GM21360 (cell line): ENCODE results near the gene ERC2.

Experiments
- ATAC-seq: cut with Tn5 transposase; IDR thresholded peaks from one replicate; pipeline ENCODE4 v1.9.1; 2021; ENCODE audit warnings: mild to moderate bottlenecking, moderate library complexity; ENCODE audit not compliant: unreplicated experiment

The ERC2 gene

DNA sequence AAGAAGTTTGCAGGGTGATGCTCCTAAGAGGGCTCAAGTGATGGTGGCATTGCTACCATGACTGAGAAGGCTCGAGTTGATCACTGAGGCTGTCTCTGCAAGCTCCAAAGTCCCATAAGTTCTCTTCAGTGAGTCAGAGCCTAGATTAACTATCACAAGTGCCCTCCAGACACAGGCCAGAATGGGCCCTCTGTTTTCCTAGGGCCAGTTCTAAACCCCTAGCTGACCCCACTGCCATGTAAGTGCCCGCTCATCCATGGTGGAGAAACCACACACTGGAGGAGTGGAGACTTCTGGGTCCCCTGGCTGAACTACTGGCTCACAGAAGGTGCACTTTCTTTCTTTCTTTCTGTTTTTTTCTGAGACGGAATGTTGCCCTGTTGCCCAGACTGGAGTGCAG lies 893.6 kb downstream of the ERC2 start:
- no peak for ATAC-seq

DNA sequence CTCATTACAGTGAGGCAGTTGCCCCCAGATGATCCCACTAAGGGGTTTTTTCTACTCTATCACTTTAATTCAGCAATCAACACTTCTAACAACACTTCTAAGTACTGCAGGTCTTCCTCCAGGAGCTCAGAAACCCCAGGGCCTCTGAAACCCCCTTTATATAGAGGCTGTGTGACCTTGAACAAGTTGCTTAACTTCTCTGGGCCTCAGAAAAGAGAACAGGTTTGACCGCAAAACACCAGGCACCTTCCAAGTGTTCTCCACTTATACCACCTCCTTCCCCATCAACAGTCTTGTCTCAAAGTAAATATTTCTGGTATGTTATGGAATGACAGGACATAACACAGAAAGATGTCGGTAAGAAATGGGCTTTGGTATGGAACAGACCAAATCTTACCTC lies 895.5 kb downstream of the ERC2 start:
- ATAC-seq: no peak

DNA sequence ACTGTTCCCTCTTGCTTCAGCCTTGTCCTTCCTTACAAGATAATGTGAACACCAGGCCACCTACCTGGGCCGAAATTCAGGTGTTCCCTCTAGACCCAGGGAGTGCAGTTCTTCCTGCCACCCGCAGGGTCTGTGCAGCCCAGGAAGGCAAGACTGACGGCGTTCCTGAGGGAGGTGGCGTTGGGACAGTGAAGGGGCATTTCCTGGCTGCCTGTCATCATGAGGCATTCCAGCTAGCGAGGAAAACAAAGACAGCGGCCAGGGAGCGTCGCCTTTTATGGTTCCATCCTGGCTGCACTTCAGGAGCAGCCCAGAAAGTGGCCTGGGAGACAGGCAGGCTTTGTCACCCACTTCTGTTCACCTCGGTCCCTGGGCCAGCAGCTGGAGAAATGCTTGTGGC lies 896.4 kb downstream of the ERC2 start:
- ATAC-seq: no peak

DNA sequence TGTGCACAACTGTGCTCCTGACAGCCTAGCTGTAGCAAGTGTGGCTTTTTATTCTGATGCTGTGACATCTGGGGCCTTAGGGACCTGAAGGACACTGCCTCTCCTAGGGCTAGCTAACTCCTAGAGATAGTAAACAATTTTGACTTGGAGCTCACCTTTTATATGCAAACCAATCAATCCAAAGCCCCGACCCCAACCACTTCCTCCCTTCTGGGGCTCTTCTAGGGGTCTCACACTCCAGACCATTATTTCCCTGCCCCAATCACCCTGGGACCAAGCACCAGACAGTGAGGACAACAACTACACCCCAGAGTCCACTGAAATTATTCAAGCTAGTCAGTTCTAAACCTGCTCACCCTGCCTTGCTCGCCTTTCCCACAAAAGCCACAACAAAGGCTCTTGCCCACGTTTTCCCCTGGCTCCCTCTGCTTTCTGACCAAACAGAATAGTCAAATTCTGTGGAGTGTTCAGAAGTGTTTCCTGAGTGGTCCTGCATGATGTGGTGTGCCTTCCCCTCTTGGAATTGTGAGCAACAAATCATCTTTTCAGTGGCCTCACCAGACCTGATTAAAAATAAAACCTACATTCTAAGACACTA lies 897.0 kb downstream of the ERC2 start:
- ATAC-seq: no peak

DNA sequence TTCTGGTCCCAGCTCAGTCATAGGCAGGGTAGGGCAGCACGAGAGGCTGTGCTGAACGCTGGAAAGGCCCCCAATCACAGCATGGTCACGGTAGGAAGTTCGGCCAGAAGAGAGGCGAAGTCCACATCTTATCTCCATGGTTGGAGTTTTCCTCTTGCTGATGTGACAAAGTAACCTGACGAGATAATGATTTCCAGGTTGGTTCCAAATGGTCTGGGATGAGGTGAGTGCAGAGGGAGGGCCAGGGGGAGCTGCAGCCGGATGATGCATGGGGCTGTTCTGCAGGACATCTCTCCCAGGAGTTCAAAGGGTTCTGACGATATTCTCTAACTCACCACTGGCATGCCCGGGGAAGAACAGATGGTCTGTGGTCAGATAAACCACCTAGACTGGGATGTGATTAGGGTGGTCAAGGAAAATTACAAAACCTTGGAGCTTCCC lies 898.0 kb downstream of the ERC2 start:
- ATAC-seq: no peak

DNA sequence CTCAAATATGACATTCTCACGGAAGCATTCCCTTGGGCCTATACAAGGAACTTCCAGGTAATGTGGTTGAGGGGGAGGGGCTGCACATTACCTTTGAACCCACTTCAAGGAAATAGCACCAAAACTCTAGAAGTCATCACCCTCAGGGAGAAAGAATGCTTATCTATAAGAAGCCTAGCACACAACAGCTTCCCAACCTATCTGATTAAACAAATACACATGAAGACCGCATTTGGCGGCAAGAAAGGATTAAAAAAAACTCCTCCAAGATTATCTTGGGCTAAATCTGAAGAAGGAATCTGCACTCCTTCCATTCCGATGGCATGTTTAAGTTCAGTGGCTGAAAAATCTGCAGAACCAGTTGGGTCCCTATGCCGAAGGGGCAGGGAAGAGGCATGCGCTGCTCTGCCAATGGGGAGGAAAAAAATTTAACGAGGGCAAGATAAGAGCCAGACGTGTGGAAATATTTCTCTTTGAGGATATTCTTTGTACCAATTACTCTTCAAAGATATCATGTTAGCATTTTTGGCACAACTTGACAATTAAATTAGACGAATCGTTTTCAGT lies 899.2 kb downstream of the ERC2 start:
- no peak for ATAC-seq

DNA sequence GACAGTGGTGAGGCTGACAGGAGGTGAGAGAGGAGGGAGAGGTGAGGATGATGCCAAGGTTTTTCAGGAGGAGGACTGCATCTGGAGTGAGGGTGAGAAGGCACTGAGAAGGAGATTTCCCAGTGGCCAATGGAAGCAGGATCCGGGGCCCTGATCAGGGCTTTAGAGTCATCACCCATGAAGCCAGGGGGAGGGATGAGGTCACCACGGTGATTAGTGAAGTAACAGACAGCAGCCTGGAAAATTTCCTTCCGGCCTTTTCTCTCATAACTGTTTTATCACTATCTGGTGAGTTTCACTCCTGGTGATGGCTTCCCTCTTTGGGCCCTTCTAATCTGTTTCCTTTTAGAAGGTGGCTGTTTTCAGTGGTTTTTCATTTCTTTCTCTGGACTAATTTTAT lies 900.7 kb downstream of the ERC2 start:
- no peak for ATAC-seq

DNA sequence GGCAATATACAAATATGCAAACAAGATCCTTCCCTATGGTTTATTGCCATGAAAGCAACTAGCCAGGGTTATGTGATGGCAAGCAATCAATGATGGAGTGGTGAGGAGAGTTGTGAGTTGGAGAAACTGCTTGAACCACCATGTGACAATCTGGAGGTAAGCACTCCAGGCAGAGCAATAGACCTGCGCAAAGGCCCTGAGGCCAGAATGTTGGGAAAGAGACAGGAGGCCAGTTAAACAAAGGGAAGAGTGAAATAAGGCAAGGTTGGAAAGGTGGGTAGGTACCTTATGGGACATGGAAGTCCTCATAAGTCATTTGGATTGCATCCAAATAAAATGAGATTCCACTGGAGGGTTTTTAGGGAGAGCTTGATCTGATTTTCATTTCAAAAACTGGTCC lies 901.1 kb downstream of the ERC2 start:
- no peak for ATAC-seq

DNA sequence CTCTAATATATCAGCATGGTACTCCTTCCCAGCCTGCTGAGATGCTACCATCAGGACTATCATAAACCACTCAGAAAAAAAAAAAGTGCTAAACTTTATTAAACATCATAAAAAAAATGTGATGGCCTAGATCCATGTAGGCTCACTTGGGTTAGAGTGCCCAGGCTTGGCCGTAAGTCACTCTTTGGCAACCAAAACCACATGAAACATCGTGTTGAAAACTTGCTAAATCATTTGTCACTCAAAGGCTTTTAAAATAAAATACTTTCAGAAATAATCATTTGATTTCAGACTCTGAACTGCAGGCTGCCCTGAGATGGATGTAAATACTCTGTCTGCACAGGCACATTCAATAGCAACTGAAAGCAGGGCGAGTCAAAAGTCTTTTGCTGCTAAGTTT lies 902.7 kb downstream of the ERC2 start:
- ATAC-seq: no peak

DNA sequence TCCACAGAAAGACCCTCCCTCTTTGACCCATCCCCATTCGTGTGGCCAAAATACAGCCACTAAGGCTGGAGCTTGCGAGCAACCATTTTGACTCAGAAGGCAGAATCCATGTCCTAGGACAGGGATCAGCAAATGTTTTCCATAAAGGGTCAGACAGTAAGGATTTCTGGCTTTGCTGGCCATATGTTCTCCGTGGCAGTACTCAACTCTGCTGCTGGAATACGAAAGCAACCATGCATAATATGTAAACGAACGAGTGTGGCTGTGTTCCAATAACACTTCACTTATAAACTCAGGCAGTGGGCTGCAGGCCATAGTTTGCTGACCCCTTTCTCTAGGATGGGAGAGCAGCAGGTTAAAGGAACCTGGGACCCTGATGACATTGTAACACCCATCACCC lies 903.5 kb downstream of the ERC2 start:
- no peak for ATAC-seq

DNA sequence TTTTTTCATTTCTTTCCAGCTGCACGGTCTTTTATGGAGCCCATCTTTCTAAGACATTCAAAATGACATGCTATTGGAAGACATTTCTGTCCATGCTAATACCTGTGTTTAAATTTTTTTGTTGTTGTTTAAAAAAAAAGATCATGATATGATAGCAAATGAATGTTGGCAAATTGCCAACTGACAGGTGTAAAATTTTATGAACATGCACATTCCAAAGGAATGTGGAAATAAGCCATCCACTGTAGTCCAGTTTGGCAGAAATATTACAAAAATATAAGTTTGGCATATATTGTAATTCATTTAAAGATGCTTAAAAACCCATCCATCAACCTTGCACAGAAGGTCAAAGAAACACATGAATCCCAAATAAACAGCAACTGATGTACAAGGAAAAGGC lies 905.6 kb downstream of the ERC2 start:
- ATAC-seq: no peak

DNA sequence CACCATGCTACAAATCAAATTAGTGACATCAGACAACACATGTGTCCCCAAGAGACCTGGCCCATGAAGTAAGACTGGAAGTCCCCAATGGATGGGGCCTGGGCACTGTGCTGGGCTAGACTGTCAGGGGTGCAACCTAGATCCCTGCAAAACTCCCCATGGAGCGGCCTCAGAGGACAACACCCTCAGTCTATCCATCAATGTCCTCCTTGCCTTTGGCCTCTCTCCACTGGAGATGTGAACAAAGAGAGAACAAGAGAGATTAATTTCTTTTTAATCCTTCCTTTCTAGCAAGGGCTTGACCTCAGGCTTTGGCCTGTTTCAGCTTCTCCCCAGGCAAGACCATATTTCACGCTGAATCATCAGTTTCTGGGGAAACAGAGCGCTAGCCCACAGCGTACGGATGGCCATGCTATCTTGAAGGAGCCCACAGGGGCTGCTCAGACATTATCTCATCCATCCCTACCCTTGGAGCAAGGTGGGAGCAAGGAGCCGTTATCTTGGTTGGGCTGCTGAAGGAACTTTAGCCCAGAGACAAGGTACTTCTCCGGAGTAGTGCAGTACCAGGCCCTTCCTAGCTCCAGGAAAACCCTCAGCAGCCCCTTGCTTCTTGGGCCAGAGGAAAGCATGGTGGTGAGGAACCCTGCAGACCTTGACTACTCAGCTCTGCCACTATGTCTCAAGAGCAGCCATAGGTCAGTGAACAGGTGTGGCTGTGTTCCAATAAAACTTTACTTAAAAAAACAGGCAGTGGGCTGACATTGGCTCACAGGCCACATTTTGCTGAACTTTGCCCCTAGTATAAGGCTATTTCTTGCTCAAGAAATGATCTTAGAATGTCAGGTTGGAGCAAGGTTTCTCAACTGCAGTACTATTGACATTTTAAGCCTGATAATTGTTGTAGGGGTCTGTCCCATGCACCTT lies 908.5 kb downstream of the ERC2 start:
- no peak for ATAC-seq

DNA sequence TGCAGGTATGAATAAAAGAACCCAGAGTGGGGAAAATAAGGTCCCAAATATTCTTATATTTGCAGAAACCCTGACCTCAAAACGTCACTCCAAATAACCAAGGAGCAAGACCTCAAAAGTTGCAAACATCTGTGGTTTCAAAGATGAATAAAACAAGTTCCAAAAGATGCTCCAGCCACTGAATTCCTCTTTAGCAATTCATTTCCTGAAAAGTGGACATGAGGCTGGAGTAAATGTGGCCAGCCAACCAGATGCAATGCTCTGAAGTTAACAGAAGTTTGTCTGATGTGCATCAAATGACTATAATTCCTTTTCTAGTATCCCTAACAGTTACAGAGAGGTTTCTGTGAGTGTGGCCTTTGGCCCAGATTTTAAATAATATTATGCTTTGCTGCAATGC lies 910.0 kb downstream of the ERC2 start:
- no peak for ATAC-seq

DNA sequence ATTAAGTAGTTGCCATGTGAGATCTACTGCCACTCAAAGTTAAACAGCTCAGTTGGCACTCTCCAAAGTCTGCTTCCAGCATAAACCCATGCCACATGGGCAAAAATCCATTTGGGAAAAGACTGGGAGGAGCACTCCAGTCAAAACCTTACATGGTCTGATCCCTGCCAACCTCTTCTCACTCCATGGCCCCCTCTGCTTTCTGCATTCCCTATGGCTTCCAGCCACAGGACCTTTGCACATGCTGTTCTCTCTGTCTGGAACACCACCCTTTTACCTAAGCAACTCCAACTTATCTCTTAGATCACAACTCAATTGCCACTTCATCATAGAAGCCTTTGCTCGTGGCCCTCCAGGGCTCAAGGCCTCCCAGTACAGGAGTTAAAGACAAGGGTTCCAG lies 910.7 kb downstream of the ERC2 start:
- no peak for ATAC-seq

DNA sequence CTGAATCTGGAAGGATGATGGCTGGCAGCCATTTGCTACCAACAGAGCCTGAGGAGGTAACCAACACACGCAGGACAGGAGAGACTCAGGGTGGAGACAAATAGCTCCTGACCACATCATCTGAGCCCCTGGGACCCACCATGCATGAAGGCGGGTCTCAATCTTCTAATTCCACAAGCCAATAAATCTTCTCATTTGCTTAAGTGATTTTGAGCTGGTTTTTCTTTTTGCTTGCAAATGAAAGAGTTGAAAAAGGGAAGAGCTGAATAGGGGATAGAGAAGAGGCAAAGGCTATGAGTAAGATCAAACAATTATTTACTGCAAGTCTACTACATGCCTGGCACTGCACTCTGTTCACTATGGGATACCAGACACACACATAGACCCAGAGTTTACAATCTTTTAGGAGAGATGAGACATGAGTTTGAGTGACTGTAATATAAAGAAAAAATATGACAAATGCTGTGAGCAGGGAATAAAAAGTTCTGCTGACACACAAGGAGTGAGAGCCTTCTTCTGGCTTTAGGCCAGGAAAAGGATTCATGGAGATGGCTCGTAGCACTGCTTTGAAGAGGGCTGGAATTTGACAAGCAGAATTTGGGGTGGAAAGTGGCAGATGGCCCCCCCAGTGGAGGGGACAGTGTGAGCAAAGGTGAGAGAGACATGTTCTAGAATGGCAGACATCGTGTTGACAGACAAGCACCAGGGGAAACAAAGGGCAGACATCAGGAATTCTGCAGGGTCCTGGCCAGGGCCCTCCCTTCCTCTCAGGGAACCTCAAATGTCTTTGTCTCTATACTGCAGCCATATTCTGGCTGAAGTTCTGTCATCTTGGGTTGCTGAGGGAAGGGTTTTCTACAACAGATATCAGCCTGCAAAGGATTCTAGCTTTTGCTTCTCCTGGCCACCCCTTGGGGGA lies 911.4 kb downstream of the ERC2 start:
- ATAC-seq: no peak

DNA sequence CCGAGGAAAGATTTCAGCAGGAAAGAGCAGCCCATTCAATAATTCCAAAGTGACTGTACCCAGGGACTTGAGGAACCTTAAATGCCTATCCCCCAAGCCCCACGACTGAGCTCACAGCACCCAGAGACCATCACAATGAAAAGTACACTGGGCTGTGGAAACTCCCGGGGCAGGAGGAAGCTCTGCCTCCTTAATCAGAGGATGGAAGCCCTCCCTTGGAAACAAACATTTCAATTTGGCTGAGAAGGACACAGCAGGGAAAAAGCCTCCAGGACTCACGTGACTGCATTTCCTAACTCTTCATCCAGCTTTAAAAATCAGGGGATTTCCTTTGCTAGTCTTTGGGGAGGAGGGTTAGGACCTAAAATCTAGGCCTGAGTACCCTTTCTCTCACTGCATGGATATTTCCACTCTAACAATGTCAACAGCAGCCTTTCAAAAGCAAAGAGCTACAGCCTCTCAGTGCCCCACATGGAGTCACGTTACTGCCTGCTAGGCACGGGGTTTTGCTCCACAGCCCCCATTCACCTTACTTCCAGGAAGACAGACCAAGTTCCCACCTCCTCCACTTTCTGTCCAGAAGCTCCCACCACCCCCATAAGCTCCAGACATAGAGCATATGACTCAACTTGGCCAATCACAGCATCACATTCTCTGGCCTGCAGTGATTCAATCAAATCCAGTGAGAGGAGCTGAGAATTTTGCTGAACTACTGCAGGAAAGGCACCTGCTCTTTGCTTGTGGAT lies 912.2 kb downstream of the ERC2 start:
- ATAC-seq: no peak

DNA sequence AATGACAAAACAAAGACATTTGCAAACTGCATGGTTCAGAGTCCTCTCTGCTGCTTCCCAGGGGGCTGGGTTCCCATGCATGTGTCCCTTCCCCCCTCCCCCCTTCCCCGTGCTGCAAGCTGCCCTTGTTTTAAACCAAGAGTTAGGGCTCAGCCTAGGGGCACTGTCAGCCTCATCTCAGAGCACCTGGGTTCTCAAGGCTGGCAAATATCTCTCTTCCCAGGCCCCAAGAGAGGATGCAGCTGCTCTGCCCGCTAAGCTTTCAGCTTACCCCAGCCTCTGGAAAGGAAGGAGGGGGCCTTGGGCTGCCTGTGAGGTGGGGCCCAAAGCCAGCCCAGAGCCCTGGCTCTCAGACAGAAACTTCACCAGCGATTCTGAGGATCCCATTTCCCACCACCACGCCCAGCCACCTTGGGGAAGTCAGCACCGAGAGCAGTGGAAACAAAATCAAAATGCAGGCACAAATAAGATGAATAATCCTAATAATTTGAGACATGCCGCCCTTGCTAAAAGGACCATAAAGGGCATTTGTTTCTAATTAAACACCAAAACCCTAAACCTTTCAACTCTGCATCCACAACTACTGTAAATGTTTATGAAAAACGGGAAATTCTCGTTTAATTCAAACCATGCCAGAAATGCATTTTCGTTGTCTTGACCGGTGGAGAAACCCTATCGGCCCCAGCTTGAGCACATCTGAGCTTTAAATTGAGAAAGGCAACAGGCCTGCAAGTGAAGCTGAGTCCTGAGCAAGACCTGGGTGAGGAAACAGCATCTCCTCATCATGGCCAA lies 913.4 kb downstream of the ERC2 start:
- no peak for ATAC-seq

DNA sequence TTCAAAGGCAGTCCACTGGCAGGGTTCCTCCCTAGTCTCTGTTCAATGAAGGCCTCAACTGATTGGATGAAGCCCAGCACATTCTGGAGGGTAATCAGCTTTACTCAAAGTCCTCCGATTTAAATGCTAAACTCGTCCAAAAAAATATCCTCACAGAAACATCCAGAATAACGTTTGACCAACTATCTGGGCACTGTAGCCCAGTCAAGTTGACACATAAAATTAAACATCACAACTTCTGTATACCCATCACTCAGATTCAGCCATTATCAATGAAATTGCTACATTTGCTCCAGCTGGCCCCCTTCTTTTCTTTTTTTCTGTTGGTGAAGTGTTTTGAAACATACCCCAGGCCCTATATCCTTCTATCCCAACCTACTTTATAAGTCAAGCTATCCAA lies 916.6 kb downstream of the ERC2 start:
- ATAC-seq: no peak

DNA sequence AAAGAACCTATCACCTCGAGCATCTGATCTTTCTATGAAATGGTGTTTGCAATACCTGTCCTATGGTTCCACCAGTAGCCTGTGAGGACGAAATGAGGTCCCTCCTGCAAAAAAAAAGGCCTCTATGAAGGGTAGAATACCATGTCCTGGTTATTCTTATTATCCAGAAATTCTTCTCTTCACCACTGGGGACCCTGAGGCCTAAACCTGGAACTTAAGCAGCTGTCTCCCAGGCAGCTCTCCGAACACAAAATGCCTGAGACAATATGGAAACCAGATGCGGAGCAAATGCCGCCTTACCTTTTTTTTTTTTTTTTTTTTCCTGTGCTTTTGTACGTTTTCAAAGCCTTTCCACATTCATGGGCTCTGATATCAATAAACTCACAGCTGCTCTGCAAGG lies 919.1 kb downstream of the ERC2 start:
- no peak for ATAC-seq
